ENCODE measurements around the gene PDE8A.

PDE8A gene

DNA sequence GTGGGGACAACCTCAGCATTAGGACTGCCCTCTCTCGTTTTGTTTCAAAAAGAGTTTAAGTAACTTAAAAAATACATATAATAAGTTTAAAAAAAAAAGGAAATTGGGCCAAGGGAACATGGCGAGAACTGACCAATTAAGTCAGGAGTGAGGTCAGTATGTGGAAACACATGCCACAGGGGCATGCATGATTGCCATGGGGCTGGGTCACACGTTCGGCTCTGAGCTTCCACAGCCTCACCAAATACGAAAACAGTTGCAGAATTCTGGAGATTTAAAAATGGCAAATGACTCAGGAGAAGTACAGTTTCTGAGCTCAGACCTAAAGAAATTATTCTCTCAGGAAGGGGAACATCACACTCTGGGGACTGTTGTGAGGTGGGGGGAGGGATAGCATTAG is 24.1 kb downstream of the PDE8A start:
- DNase-seq (ENCODE audit: low spot score): no peak
- TF ChIP-seq, protein P1, sequence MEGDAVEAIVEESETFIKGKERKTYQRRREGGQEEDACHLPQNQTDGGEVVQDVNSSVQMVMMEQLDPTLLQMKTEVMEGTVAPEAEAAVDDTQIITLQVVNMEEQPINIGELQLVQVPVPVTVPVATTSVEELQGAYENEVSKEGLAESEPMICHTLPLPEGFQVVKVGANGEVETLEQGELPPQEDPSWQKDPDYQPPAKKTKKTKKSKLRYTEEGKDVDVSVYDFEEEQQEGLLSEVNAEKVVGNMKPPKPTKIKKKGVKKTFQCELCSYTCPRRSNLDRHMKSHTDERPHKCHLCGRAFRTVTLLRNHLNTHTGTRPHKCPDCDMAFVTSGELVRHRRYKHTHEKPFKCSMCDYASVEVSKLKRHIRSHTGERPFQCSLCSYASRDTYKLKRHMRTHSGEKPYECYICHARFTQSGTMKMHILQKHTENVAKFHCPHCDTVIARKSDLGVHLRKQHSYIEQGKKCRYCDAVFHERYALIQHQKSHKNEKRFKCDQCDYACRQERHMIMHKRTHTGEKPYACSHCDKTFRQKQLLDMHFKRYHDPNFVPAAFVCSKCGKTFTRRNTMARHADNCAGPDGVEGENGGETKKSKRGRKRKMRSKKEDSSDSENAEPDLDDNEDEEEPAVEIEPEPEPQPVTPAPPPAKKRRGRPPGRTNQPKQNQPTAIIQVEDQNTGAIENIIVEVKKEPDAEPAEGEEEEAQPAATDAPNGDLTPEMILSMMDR (conservative IDR thresholded peaks at IDR 0.05; ENCODE audit: low read depth): no peak
- ChIA-PET CTCF (interaction anchor here (1.5 kb wide), 1 partner anchor 50 kb away, joined by 6 read pairs; no protein-coding TSS in a partner anchor), POLR2A (ENCODE audit: low non-redundant PET) (no interaction called here)
- no peak overlapping the region for H3K27ac ChIP-seq

DNA sequence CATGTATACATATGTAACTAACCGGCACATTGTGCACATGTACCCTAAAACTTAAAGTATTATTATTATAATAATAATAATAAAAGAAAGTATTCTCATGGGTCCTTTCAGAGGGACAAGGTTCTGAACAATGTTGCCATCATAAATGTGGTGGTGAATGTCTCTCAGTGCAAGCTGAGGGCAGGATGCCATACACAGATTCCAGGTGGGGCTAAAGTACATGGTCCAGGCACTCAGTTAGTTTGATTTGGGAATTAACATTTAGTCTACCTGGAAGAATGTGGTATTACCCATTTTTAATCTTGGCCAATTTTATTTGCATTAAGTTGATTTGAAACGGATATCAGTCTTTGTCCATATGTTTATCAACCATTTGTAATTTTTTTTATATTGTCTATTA is 24.5 kb downstream of the PDE8A start:
- ChIA-PET POLR2A (ENCODE audit: low non-redundant PET) (no interaction called here), CTCF (no interaction called here)
- no peak for DNase-seq (ENCODE audit: low spot score)
- H3K27ac ChIP-seq: no peak overlapping the region
- TF ChIP-seq, protein P1 (conservative IDR thresholded peaks at IDR 0.05; ENCODE audit: low read depth): no peak

DNA sequence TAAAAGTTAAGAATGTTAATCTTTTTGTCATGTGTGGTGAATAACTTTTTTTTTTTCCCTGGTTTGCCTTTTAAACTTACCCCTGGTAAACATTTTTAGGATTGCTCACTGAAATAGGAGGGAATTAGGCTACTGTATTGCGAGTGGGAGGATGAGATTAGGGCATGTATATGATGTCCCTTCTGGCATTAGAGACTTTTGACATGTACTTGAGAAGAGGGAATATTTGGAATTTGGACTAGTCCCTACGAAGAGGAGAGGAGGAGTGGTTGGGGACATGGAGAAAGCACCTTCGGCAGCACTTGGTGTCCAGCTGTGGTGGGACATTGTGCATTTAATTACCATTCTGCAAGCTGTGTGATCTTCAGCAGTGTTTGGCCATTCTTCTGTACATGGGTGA is 25.0 kb downstream of the PDE8A start:
- TF ChIP-seq, protein P1 (conservative IDR thresholded peaks at IDR 0.05; ENCODE audit: low read depth): no peak
- H3K27ac ChIP-seq: no peak overlapping the region
- ChIA-PET CTCF (interaction anchor here (0.6 kb wide), 1 partner anchor 31 kb away, joined by 3 read pairs; no protein-coding TSS in a partner anchor), POLR2A (ENCODE audit: low non-redundant PET) (no interaction called here)
- DNase-seq (ENCODE audit: low spot score): no peak

DNA sequence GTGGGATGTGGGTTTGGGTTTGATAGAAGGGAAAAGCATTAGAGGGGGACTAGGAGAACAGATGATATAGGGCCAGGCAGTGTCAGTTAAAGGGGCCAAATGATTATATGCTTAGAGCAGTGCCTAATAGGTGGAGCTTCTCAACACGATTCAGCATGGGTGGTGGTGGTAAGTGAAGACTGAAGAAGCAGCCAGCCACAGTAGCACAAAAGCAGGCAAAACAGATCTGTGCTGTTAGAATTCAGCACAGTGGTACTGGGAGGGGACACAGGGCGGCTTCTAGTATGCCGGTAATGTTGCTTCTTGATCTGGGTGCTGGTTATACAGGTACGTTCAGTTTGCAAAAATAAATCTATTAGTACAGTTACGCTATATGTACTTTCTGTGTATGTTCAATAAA is 25.5 kb downstream of the PDE8A start:
- ChIA-PET CTCF (interaction anchor here (0.6 to 1.2 kb wide), 2 partner anchors 32 to 38 kb away, joined by 3 to 4 read pairs; no protein-coding TSS in a partner anchor), POLR2A (ENCODE audit: low non-redundant PET) (no interaction called here)
- TF ChIP-seq, protein P1 (conservative IDR thresholded peaks at IDR 0.05; ENCODE audit: low read depth): no peak
- no peak overlapping the region for H3K27ac ChIP-seq
- no peak for DNase-seq (ENCODE audit: low spot score)

DNA sequence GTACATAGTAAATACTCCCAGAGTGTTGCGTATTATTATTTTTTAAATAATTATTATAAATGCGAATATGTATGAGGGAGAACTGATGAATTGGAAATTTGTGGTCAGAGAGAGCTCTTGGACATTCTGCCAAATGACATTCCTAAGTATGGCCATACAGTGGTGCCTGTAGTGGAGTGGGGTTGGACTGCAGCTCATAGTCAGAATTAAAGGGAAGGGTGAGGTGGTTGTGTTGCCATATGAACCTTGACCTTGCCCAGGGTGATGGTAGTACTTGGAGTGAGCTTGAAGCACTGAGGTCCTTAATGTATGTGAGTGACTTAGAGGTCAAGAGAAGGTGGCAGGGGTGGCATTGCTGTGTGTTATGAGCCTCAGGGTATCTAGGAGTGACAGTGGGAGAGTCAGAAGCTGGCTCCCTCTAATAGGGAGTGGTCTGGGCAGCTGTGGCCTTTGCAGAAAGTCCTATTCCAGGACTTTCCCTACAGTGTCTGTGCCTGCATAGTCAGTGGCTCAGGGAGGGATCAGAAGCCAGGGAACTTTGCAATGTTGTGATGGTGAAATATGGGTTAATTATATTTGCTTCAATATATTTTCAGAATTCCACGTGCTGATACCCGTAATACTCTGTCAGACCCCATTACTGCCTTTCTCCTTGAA is 26.2 kb downstream of the PDE8A start:
- no peak overlapping the region for H3K27ac ChIP-seq
- ChIA-PET POLR2A (ENCODE audit: low non-redundant PET) (no interaction called here), CTCF (interaction anchor here (1.2 kb wide), 1 partner anchor 37 kb away, joined by 4 read pairs; no protein-coding TSS in a partner anchor)
- DNase-seq (ENCODE audit: low spot score): no peak
- TF ChIP-seq, protein P1 (conservative IDR thresholded peaks at IDR 0.05; ENCODE audit: low read depth): no peak

DNA sequence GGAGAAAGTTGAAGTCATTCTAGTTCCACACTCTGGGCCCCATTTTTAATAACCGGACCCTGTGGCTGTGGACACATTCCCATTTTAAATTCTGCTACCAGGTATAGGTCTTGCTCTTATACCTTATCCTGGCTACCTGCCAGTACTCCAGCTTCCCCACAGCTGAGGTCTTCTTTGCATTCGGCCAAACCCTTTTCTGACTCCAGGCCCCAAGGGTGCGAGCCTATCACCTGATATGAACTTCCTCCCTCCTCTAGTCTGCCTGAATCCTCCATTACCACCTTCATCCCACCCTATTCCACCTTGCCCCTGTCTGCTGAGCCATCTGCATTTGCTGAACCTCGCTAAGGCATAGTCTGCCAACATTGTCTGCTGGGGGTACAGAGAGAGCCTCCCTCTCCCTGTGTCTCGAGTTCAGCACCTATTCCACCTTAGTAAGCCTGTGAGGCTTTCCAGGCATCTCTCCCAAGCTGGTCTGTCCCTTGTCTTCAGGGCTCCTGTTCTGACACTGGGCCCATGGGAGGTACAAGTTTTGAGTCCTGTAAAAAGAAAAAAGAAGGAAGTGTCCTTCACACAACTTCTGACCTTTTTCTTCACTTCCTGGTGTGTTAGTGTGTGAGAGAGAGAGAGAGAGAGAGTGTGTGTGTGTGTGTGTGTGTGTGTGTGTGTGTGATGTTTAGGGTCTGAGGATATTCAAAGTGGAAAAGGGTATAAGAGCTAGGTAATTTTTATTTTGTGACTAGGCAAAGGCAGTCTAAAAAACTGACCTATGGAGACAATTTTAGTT is 27.0 kb downstream of the PDE8A start:
- no peak overlapping the region for H3K27ac ChIP-seq
- TF ChIP-seq, protein P1 (conservative IDR thresholded peaks at IDR 0.05; ENCODE audit: low read depth): no peak
- ChIA-PET CTCF (interaction anchor here (1.2 kb wide), 1 partner anchor 36 kb away, joined by 4 read pairs; no protein-coding TSS in a partner anchor), POLR2A (ENCODE audit: low non-redundant PET) (no interaction called here)
- DNase-seq (ENCODE audit: low spot score): no peak
